ENCODE results near the gene APOBEC3C.

GRCh38 chr22:38974170-38974825 lies 39.8 kb upstream of the APOBEC3C start:
- TF ChIP-seq YY1 (IDR thresholded peaks at IDR 0.05; ENCODE audit: insufficient read depth, insufficient read length) (no peak), ZNF274 (IDR thresholded peaks at IDR 0.05; ENCODE audit: low read depth, low read length) (no peak)
